ENCODE measurements around the gene MRM2.

DNA sequence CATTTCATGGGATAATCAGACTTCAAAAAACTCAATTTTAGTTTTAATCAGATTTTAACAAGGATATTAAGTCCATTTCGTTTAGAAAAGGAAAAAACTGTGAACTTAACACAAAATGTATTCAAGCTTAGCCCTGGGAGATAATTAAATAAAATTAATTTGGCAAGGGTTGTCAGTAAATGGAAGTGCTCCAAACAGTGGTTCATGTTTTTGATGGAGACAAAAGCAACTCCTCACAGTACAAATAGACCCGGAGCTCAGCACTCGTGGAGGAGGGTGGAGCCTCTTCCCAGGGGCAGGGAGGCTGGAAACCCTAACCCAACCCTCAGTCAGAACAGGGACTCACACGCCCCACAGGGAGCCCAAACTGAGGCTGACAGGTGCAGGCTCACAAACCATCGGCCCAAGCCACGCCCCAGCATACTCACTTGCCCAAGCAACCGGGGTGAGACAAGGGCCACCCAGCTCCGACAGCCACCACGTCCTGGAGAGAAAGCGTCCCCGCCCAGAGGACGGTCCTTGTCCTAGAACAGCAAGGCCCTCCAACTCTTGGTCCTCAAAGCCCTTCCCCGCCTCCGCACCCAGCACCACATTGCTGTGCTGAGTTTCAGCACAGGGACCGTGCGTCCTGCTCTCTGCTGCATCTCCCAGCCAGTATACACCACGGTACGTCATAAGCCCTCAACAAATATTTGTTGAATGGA, 49.0 kb downstream of the MRM2 start:
- TF ChIP-seq, protein P1, sequence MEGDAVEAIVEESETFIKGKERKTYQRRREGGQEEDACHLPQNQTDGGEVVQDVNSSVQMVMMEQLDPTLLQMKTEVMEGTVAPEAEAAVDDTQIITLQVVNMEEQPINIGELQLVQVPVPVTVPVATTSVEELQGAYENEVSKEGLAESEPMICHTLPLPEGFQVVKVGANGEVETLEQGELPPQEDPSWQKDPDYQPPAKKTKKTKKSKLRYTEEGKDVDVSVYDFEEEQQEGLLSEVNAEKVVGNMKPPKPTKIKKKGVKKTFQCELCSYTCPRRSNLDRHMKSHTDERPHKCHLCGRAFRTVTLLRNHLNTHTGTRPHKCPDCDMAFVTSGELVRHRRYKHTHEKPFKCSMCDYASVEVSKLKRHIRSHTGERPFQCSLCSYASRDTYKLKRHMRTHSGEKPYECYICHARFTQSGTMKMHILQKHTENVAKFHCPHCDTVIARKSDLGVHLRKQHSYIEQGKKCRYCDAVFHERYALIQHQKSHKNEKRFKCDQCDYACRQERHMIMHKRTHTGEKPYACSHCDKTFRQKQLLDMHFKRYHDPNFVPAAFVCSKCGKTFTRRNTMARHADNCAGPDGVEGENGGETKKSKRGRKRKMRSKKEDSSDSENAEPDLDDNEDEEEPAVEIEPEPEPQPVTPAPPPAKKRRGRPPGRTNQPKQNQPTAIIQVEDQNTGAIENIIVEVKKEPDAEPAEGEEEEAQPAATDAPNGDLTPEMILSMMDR (IDR thresholded peaks at IDR 0.05), result no peak
- TF ChIP-seq POLR2AphosphoS5 (IDR thresholded peaks at IDR 0.05; ENCODE audit: low read depth, low read length), result no peak
